ENCODE data around the gene NKIRAS2. TPM values are rescaled to one million over a fixed set of nuclear protein-coding genes. Genes with fewer than 3 reads are reported as not detected.

Gene NKIRAS2
- total RNA-seq, 1 donor from 2014 or later: 63.6 TPM

GRCh38 chr17:41974031-41974430 is 45.9 kb upstream of the NKIRAS2 start:
- intact Hi-C loops (cut with DNase I): no loop called here
- TF ChIP-seq, protein P1, sequence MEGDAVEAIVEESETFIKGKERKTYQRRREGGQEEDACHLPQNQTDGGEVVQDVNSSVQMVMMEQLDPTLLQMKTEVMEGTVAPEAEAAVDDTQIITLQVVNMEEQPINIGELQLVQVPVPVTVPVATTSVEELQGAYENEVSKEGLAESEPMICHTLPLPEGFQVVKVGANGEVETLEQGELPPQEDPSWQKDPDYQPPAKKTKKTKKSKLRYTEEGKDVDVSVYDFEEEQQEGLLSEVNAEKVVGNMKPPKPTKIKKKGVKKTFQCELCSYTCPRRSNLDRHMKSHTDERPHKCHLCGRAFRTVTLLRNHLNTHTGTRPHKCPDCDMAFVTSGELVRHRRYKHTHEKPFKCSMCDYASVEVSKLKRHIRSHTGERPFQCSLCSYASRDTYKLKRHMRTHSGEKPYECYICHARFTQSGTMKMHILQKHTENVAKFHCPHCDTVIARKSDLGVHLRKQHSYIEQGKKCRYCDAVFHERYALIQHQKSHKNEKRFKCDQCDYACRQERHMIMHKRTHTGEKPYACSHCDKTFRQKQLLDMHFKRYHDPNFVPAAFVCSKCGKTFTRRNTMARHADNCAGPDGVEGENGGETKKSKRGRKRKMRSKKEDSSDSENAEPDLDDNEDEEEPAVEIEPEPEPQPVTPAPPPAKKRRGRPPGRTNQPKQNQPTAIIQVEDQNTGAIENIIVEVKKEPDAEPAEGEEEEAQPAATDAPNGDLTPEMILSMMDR (IDR thresholded peaks at IDR 0.05): no peak
- Histone ChIP-seq H3K4me1 (no peaks in the 10 kb centered on the region), H3K9me3 (no peaks in the 10 kb centered on the region), H3K36me3 (peaks cover 59 to 79% of the 10 kb centered on the region in 2 donors), H3K27me3 (no peaks in the 10 kb centered on the region), H3K27ac (no peak overlapping the region), H3K4me3 (no peak overlapping the region)
- DNase-seq (ENCODE audit: low spot score in 2 of 2): no peak

DNA sequence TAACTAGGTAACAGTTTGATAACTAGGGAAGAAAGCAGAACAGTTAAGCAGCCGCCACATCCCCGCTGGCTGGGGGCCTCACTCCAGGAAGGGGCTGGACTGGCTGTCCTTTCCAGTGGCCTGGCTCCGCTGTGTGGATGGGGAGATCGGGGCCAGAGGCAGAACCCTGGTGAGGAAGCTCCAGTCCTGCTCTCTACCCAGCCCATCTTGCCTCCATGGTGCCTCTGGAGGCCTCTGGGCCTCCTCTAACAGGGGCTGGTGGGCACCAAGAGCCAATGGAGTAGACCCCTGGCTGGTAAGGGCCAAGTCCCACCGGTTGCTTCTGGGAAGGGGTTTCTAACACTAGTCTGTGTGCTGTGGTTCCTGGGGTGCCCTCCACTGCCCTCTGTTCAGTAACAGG is 45.2 kb upstream of the NKIRAS2 start:
- peaks cover 59 to 81% of the 10 kb centered on the region in 2 donors for H3K36me3 ChIP-seq
- no peak for DNase-seq (ENCODE audit: low spot score in 2 of 2)
- no peak overlapping the region for H3K27ac ChIP-seq
- no peaks in the 10 kb centered on the region for H3K4me1 ChIP-seq
- intact Hi-C loops (cut with DNase I): no loop called here
- no peaks in the 10 kb centered on the region for H3K27me3 ChIP-seq
- H3K9me3 ChIP-seq: no peaks in the 10 kb centered on the region
- TF ChIP-seq, protein P1 (IDR thresholded peaks at IDR 0.05): no peak
- no peak overlapping the region for H3K4me3 ChIP-seq

- Histone ChIP-seq H3K27me3 (no peaks in the 10 kb centered on the region), H3K4me1 (no peaks in the 10 kb centered on the region), H3K9me3 (no peaks in the 10 kb centered on the region), H3K27ac (no peak overlapping the region), H3K4me3 (no peak overlapping the region), H3K36me3 (peaks cover 64 to 88% of the 10 kb centered on the region in 2 donors)
- TF ChIP-seq, protein P1 (IDR thresholded peaks at IDR 0.05): no peak
- intact Hi-C loops (cut with DNase I): no loop called here
- DNase-seq (ENCODE audit: low spot score in 2 of 2): no peak
Measured at GRCh38 chr17:41975099-41976083, 44.5 kb upstream of the NKIRAS2 start.

- TF ChIP-seq, protein P1 (IDR thresholded peaks at IDR 0.05): no peak
Measured at GRCh38 chr17:41976142-41976768, 43.6 kb upstream of the NKIRAS2 start.

GRCh38 chr17:41977991-41978390 is 41.9 kb upstream of the NKIRAS2 start:
- H3K4me1 ChIP-seq: no peaks in the 10 kb centered on the region

More at GRCh38 chr17:41976142-41976768, 43.6 kb upstream of the NKIRAS2 start:
- no peaks in the 10 kb centered on the region for H3K9me3 ChIP-seq
- no peak overlapping the region for H3K27ac ChIP-seq
- intact Hi-C loops (cut with DNase I): no loop called here
- no peaks in the 10 kb centered on the region for H3K4me1 ChIP-seq
- peaks cover 71 to 97% of the 10 kb centered on the region in 2 donors for H3K36me3 ChIP-seq
- H3K27me3 ChIP-seq: no peaks in the 10 kb centered on the region
- no peak overlapping the region for H3K4me3 ChIP-seq
- DNase-seq (ENCODE audit: low spot score in 2 of 2): no peak

More at GRCh38 chr17:41977991-41978390, 41.9 kb upstream of the NKIRAS2 start:
- Histone ChIP-seq H3K27ac (no peak overlapping the region), H3K9me3 (no peaks in the 10 kb centered on the region), H3K36me3 (peaks cover 82 to 98% of the 10 kb centered on the region in 2 donors), H3K4me3 (no peak overlapping the region), H3K27me3 (no peaks in the 10 kb centered on the region)
- intact Hi-C loops (cut with DNase I): no loop called here
- DNase-seq (ENCODE audit: low spot score in 2 of 2): no peak
- TF ChIP-seq, protein P1 (IDR thresholded peaks at IDR 0.05): no peak

Measured in ascending aorta (tissue), 2 donors.